ENCODE measurements around the gene MSI2.

DNA sequence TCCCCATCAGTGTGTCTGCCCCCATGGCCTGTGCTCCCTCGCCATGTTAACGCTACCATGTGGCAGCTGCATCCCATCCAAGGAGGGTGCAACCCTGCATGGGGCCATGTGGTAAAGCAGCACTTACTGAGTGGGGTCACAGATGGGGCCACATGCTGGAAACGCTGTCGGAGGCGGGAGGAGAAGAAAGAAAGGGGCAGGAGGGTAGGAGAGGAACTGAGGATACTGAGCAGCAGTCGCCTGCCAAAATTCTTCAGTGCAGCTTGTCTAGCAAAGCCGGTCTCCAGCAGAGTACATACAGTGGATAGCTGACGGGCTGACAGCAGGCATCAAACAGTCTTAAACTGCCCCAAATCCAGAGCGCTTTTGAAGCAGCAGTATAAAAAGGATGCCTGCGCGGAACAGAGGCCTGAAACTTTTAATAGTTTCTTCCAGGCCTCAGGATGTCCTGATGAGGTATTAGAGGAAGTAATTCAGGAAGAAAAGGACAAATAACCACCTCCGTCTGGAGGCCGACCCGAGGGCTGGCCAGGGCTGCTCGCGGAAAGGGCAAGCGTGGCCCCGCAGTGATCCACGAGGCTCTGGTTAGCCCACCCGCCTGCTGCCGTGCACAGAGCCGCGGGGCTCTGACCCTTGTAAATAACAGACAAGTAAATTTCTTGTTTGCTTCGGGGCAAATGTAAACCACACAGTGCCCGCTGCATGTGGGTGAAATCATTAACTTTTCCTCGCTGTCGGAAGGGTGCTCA is 339.8 kb downstream of the MSI2 start:
- TF ChIP-seq CTCF (conservative IDR thresholded peaks at IDR 0.05; ENCODE audit: low read length) (no peak), EZH2phosphoT487 (IDR thresholded peaks at IDR 0.05; ENCODE audit: borderline replicate concordance) (no peak)
